Natural killer cell (primary cell): ENCODE results near the gene CXCR1. TPM values are rescaled to one million over a fixed set of nuclear protein-coding genes. Genes with fewer than 3 reads are reported as not detected.

Source experiments
- ATAC-seq, 3 donors: fragments of 150-1000 bp in 2 of 3; fragments of 200-7000 bp in 1 of 3; cut with Tn5 transposase; 1 replicate in 1 of 3; 2 replicates in 2 of 3; pipeline ENCODE4 v1.10.0; 2021; ENCODE audit warnings: mild to moderate bottlenecking in 2 of 3, moderate library complexity in 2 of 3
- DNase-seq, 2 donors: peaks; one replicate each; pipeline versions ENCODE4 v3.0.0 to v3.0.0-alpha.2; 2013 to 2021; ENCODE audit warnings: mixed read lengths in 1 of 2
- H3K27ac ChIP-seq: one replicate; pipeline ENCODE4 v1.5.1; 2013; ENCODE audit warnings: mild to moderate bottlenecking, low read length
- H3K27me3 ChIP-seq: one replicate; pipeline ENCODE4 v1.6.1; 2013; ENCODE audit warnings: low read length; ENCODE audit not compliant: control insufficient read depth, insufficient read depth
- H3K36me3 ChIP-seq: one replicate; pipeline ENCODE4 v1.6.1; 2013; ENCODE audit warnings: low read length; ENCODE audit not compliant: control insufficient read depth, insufficient read depth
- H3K4me1 ChIP-seq: one replicate; pipeline ENCODE4 v1.6.1; 2013; ENCODE audit warnings: low read length; ENCODE audit not compliant: control insufficient read depth, insufficient read depth
- H3K4me3 ChIP-seq: one replicate; pipeline ENCODE4 v1.5.1; 2013; ENCODE audit warnings: low read length
- H3K9me3 ChIP-seq: one replicate; pipeline ENCODE4 v1.6.1; 2013; ENCODE audit warnings: low read length; ENCODE audit not compliant: control insufficient read depth, insufficient read depth
- H3K27ac Mint-ChIP-seq, 2 donors: one replicate each; pipeline ENCODE4 v1.8.0; 2022; ENCODE audit warnings: mild to moderate bottlenecking in 2 of 2, mixed read lengths in 2 of 2, moderate library complexity in 1 of 2
- H3K27me3 Mint-ChIP-seq, 2 donors: one replicate each; pipeline ENCODE4 v1.8.0; 2022; ENCODE audit warnings: low read depth in 2 of 2, mixed read lengths in 2 of 2
- H3K36me3 Mint-ChIP-seq: one replicate; pipeline ENCODE4 v1.8.0; 2022; ENCODE audit warnings: mixed read lengths
- H3K4me1 Mint-ChIP-seq, 2 donors: one replicate each; pipeline ENCODE4 v1.8.0; 2022; ENCODE audit warnings: mixed read lengths in 2 of 2
- H3K4me3 Mint-ChIP-seq: one replicate; pipeline ENCODE4 v1.8.0; 2022; ENCODE audit warnings: mild to moderate bottlenecking, moderate library complexity, mixed read lengths
- H3K9me3 Mint-ChIP-seq, 2 donors: one replicate each; pipeline ENCODE4 v1.8.0; 2022; ENCODE audit warnings: mixed read lengths in 2 of 2
- WGBS: methylation state at CpG from one replicate; pipeline ENCODE4 v1.1.7; 2013; ENCODE audit warnings: missing lambda C conversion rate; ENCODE audit not compliant: insufficient coverage; 5-methylcytosine and 5-hydroxymethylcytosine counted together
- intact Hi-C: fragments of 100-400 bp; cut with micrococcal nuclease; formaldehyde crosslinking; loops from one replicate; pipeline ENCODE4 v1.14.2; 2022
- total RNA-seq, 4 donors: library from RNA; stranded (reverse); fragments of 120-200 nt in 1 of 4; gene quantifications; one replicate each; pipeline versions ENCODE4 v1.2.3 to v1.2.4, GENCODE V29; 2013 to 2022
- TF ChIP-seq, protein P1 (sequence below): fragments of 200-600 bp; IDR thresholded peaks from one replicate; pipeline ENCODE4 v1.8.0; 2022; ENCODE audit warnings: antibody characterized with exemption

CXCR1 gene
- total RNA-seq, 3 donors from 2014 or later (not counting 1 experiment from before 2014, with no cell fraction given) = 9.1 to 19.2 (median 10.6) TPM

DNA sequence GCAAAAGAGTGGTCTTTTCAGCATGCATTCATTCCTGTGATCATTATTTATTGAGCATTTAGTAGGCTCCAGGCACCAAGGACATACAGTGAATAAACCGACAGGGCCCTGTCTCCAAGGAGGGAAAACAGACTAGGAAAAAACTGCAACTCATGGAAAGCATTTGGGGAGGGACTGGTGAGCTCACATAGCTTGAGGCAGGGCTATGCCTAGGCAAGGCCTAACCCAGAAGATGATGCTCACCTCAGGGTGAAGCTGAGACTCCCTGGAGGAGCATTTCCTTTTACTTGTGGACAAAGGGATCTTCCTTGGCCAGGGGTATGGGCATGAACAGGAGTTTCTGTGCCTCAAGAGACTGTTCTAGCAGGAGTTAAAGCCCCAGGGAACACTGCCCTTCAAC is 3.9 kb downstream of the CXCR1 start:
- Histone ChIP-seq H3K4me3 (no peak overlapping the region), H3K9me3 (no peaks in the 10 kb centered on the region), H3K27ac (no peak overlapping the region), H3K4me1 (peaks cover 40% of the 10 kb centered on the region), H3K27me3 (no peaks in the 10 kb centered on the region), H3K36me3 (peaks cover 8% of the 10 kb centered on the region)
- intact Hi-C loops = no loop called here
- no peak for DNase-seq
- Mint-ChIP-seq H3K4me3 (peak overlapping the region; percentile 57), H3K27ac (peak overlapping the region; percentile 82 to 92), H3K9me3 (no peaks in the 10 kb centered on the region), H3K27me3 (no peaks in the 10 kb centered on the region), H3K4me1 (peaks cover 72 to 78% of the 10 kb centered on the region in 2 donors), H3K36me3 (peaks cover 11% of the 10 kb centered on the region)
- 95% methylated on average over 1 of the region's 1 CpG for WGBS
- no peak for ATAC-seq
- TF ChIP-seq, protein P1, sequence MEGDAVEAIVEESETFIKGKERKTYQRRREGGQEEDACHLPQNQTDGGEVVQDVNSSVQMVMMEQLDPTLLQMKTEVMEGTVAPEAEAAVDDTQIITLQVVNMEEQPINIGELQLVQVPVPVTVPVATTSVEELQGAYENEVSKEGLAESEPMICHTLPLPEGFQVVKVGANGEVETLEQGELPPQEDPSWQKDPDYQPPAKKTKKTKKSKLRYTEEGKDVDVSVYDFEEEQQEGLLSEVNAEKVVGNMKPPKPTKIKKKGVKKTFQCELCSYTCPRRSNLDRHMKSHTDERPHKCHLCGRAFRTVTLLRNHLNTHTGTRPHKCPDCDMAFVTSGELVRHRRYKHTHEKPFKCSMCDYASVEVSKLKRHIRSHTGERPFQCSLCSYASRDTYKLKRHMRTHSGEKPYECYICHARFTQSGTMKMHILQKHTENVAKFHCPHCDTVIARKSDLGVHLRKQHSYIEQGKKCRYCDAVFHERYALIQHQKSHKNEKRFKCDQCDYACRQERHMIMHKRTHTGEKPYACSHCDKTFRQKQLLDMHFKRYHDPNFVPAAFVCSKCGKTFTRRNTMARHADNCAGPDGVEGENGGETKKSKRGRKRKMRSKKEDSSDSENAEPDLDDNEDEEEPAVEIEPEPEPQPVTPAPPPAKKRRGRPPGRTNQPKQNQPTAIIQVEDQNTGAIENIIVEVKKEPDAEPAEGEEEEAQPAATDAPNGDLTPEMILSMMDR = no peak

DNA sequence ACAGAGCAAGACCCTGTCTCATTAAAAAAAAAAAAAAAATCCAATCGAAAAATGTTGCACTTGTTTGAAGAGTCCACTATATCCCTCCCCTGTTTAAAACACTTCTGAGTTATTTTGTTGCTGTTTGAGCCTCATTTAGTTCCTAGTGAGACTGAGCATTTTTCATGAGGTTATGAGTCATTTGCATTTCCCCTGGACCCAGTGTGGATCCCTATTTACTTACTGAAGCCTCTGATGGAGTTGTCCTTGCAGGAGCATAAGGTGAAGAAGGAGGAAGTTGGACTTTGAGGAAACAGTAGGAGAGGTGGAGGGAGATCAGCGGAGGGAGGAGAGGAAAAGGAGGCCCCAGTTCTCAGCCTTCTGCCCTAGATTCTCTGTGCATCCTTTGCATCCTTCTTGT is 5.1 kb downstream of the CXCR1 start:
- Mint-ChIP-seq H3K4me1 (peaks cover 60 to 66% of the 10 kb centered on the region in 2 donors), H3K27me3 (no peaks in the 10 kb centered on the region), H3K36me3 (peaks cover 11% of the 10 kb centered on the region), H3K27ac (peak overlapping the region; percentile 82 to 92), H3K4me3 (no peak overlapping the region), H3K9me3 (no peaks in the 10 kb centered on the region)
- DNase-seq (no peak), ATAC-seq (no peak)
- intact Hi-C loops = no loop called here
- Histone ChIP-seq H3K27me3 (no peaks in the 10 kb centered on the region), H3K36me3 (peaks cover 8% of the 10 kb centered on the region), H3K27ac (no peak overlapping the region), H3K4me1 (peaks cover 28% of the 10 kb centered on the region), H3K4me3 (no peak overlapping the region), H3K9me3 (no peaks in the 10 kb centered on the region)
- WGBS = 100% methylated on average over 1 of the region's 2 CpGs
- TF ChIP-seq, protein P1 = no peak

DNA sequence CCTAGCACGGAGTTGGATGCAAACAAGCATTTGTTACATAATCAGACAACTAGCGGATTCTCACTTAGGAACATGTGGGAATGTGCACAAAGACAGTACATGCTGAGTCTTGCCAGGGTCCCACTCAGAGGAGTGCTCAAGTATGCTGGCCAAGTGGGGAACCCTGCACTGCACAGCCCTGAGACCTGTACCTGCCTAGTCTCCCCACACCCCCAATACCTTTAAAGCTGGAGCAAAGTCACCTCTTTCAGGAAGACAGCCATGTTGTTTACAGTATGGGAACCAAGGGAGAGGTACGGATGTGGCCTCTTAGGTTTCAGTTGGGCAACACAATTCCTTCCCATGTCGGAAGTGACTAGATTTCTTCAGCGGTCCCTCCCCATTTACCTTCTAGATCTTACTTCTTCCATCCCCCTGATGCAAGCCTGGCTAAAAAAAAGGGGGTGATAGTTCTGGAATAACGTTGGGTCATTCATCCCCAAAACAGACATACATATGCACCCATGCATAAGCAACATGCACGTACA is 10.7 kb downstream of the CXCR1 start:
- WGBS = 93% methylated on average over 7 of the region's 7 CpGs
- no peak for ATAC-seq

More for the DNA sequence above, 10.7 kb downstream of the CXCR1 start:
- H3K4me3 ChIP-seq = no peak overlapping the region
- TF ChIP-seq, protein P1 = no peak
- H3K27ac Mint-ChIP-seq = no peak overlapping the region
- peaks cover 9 to 20% of the 10 kb centered on the region in 2 donors for H3K4me1 Mint-ChIP-seq
- DNase-seq = no peak
- no peaks in the 10 kb centered on the region for H3K36me3 ChIP-seq
- H3K4me3 Mint-ChIP-seq = no peak overlapping the region
- H3K27me3 ChIP-seq = no peaks in the 10 kb centered on the region
- no peaks in the 10 kb centered on the region for H3K9me3 Mint-ChIP-seq
- H3K36me3 Mint-ChIP-seq = no peaks in the 10 kb centered on the region
- no peak overlapping the region for H3K27ac ChIP-seq
- peaks cover 0 to 2% of the 10 kb centered on the region in 2 donors for H3K27me3 Mint-ChIP-seq
- intact Hi-C loops = no loop called here
- no peaks in the 10 kb centered on the region for H3K4me1 ChIP-seq
- no peaks in the 10 kb centered on the region for H3K9me3 ChIP-seq
